ENCODE measurements around the gene KRT39. TPM values are rescaled to one million over a fixed set of nuclear protein-coding genes. Genes with fewer than 3 reads are reported as not detected.
"Not testable (repeated sequence)": the region's sequence is repeated elsewhere in the genome, so short reads cannot be mapped to it uniquely, and the experiment has no call there.

The KRT39 gene
- polyA plus RNA-seq, 1 experiment = not detected

DNA sequence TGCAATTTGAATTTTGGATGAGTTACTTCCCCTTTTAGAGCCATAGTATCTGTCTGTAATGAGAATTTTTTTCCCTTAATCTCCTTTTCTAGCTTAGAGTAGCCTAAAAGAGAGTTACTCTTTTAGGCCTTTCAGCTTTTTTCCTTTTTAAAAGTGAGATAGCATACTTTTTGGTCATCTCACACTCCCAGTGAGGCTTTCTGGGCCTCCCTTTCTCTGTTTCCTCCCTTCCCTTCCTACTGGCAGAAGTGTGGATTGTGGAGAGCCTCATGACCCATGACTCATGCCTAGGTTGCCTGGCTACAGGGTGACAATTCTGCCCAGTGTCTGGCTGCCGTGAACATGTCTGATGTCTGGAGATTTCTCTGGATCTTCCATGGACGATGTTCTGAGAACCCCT is 44.5 kb downstream of the KRT39 start:
- ChIA-PET POLR2A (no interaction called here), CTCF (interaction anchor here (1.3 kb wide), 1 partner anchor 8 kb away, joined by 3 read pairs; no protein-coding TSS in a partner anchor)
- peak; percentile 53 for DNase-seq (ENCODE audit: low read depth)
- TF ChIP-seq, protein P1, sequence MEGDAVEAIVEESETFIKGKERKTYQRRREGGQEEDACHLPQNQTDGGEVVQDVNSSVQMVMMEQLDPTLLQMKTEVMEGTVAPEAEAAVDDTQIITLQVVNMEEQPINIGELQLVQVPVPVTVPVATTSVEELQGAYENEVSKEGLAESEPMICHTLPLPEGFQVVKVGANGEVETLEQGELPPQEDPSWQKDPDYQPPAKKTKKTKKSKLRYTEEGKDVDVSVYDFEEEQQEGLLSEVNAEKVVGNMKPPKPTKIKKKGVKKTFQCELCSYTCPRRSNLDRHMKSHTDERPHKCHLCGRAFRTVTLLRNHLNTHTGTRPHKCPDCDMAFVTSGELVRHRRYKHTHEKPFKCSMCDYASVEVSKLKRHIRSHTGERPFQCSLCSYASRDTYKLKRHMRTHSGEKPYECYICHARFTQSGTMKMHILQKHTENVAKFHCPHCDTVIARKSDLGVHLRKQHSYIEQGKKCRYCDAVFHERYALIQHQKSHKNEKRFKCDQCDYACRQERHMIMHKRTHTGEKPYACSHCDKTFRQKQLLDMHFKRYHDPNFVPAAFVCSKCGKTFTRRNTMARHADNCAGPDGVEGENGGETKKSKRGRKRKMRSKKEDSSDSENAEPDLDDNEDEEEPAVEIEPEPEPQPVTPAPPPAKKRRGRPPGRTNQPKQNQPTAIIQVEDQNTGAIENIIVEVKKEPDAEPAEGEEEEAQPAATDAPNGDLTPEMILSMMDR (IDR thresholded peaks at IDR 0.05; ENCODE audit: insufficient read depth, low read depth, low read length) = no peak
- Histone ChIP-seq H3K36me3 (ENCODE audit: control insufficient read depth, insufficient read depth, low read length) (no peaks in the 10 kb centered on the region), H3K27me3 (ENCODE audit: control insufficient read depth, insufficient read depth, low read length) (no peaks in the 10 kb centered on the region), H3K4me3 (ENCODE audit: low read depth, low read length) (no peak overlapping the region)

DNA sequence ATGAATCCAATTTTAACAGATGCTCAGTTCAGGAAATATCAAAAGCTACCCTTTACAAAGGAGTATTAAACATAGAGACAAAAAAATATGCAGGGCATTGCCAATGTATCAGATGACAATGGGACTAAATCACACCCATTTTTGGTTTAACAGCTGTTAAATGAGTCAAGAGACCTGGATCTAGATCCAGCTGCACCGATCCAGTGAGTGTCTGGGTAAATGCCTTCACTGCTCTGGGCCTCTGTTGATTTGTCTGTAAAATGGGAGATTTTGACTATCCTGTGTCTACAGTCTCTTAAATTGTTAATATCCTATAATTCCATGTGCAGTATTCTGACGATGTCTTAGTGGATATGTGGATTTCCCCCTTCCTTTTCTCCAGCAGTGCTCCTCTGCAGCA is 45.7 kb downstream of the KRT39 start:
- CTCF ChIA-PET = no interaction called here
- no peaks in the 10 kb centered on the region for H3K27me3 ChIP-seq (ENCODE audit: control insufficient read depth, insufficient read depth, low read length)
- TF ChIP-seq, protein P1 (IDR thresholded peaks at IDR 0.05; ENCODE audit: insufficient read depth, low read depth, low read length) = no peak
- no peak for DNase-seq (ENCODE audit: low read depth)
- H3K36me3 ChIP-seq (ENCODE audit: control insufficient read depth, insufficient read depth, low read length) = no peaks in the 10 kb centered on the region
- POLR2A ChIA-PET = no interaction called here
- no peak overlapping the region for H3K4me3 ChIP-seq (ENCODE audit: low read depth, low read length)

DNA sequence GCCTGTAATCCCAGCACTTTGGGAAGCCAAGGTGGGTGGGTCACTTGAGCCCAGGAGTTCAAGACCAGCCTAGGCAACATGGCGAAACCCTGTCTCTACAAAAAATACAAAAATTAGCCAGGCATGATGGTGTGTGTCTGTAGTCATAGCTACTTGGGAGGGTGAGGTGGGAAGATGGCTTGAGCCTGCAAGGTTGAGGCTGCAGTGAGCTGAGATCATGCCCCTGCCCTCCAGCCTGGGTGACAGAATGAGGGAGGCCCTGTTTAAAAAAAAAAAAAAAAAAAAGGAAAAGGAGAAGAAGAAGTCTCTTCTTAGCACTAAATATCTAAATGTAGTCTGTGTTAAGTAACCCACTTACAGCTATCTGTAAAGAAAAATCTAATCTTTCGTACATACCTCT is 49.6 kb downstream of the KRT39 start:
- H3K4me3 ChIP-seq (ENCODE audit: low read depth, low read length); H3K27me3 ChIP-seq (ENCODE audit: control insufficient read depth, insufficient read depth, low read length); DNase-seq (ENCODE audit: low read depth); H3K36me3 ChIP-seq (ENCODE audit: control insufficient read depth, insufficient read depth, low read length); POLR2A ChIA-PET: not testable (repeated sequence)
- CTCF ChIA-PET = interaction anchor here (1.3 kb wide), 1 partner anchor 60 kb away, joined by 3 read pairs; no protein-coding TSS in a partner anchor

DNA sequence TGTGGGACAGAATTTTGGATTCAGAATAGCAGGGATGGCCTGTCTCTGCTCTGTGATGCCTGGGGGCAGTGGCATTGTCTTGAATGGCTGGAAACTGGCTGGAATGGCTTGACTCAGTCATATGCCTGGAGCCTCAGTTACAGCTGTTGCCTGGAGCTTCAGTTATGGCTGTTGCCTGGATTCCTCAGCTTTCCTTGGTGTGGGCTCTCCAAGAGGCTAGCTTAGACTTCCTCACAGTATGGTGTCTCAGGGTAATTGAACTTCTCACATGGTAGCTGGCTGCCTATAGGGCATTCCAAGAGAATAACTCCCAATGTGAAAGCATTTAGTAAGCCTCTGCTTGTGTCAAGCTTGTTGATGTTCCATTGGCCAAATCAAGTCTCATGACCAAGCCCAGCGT is 50.4 kb downstream of the KRT39 start:
- no peaks in the 10 kb centered on the region for H3K36me3 ChIP-seq (ENCODE audit: control insufficient read depth, insufficient read depth, low read length)
- TF ChIP-seq, protein P1 (IDR thresholded peaks at IDR 0.05; ENCODE audit: insufficient read depth, low read depth, low read length) = no peak
- H3K27me3 ChIP-seq (ENCODE audit: control insufficient read depth, insufficient read depth, low read length) = no peaks in the 10 kb centered on the region
- POLR2A ChIA-PET = interaction anchor here (1.1 kb wide), 1 partner anchor 36 kb away, joined by 4 read pairs; no protein-coding TSS in a partner anchor
- CTCF ChIA-PET = interaction anchor here (1.3 to 1.5 kb wide), 4 partner anchors 9 to 750 kb away, joined by 3 to 5 read pairs (median 4); no protein-coding TSS in a partner anchor
- DNase-seq (ENCODE audit: low read depth) = no peak
- H3K4me3 ChIP-seq (ENCODE audit: low read depth, low read length) = no peak overlapping the region

DNA sequence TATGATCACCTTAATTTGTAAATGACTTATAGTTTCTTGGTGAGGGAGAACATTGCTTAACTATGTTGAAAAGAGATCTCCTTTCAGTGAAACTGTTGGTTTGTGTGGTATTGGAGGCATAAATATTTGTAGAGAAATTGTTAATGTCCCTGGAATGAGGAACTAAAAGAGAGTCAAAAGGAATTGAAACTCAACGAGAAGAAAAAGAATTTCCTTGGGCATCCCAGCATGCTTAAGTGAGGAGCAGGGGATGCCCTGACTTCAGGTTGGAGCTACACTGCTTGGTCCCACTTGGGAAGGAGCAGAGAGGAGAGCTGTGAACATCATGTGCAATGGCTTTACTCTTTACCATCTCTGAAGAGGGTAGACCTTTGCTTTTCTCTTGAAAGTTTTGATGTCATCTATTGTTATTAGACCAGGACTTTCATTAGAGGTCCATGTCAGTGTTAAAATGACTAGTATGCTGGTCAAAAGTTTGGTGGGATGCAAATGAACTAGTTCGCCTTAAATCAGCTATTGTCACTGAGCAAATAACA is 51.0 kb downstream of the KRT39 start:
- POLR2A ChIA-PET = interaction anchor here (1.1 kb wide), 1 partner anchor 37 kb away, joined by 4 read pairs; no protein-coding TSS in a partner anchor
- peak; percentile 53 for DNase-seq (ENCODE audit: low read depth)

More for the DNA sequence above, 51.0 kb downstream of the KRT39 start:
- H3K36me3 ChIP-seq (ENCODE audit: control insufficient read depth, insufficient read depth, low read length) = no peaks in the 10 kb centered on the region
- no peaks in the 10 kb centered on the region for H3K27me3 ChIP-seq (ENCODE audit: control insufficient read depth, insufficient read depth, low read length)
- no peak overlapping the region for H3K4me3 ChIP-seq (ENCODE audit: low read depth, low read length)
- TF ChIP-seq, protein P1 (IDR thresholded peaks at IDR 0.05; ENCODE audit: insufficient read depth, low read depth, low read length) = no peak
- CTCF ChIA-PET = interaction anchor here (1.1 to 1.6 kb wide), 6 partner anchors 10 to 750 kb away, joined by 3 to 5 read pairs (median 4); no protein-coding TSS in a partner anchor
